GM18951 (cell line): ENCODE results near the gene MAGIX.

Source experiments
- POLR2A ChIP-seq: IDR thresholded peaks from 4 replicates; pipeline ENCODE4 v1.6.1; 2011; ENCODE audit warnings: mild to moderate bottlenecking; ENCODE audit not compliant: insufficient read length, insufficient read depth; ENCODE audit errors: extremely low read depth
- in situ Hi-C: fragments of 300-500 bp; cut with MboI; formaldehyde crosslinking; loops from one replicate; pipeline ENCODE4 v1.12.0; 2022; ENCODE audit warnings: low sequenced_read_pairs, mixed read lengths, inconsistent platforms; ENCODE audit not compliant: unreplicated experiment

The MAGIX gene

GRCh38 chrX:49199315-49199595, 36.7 kb downstream of the MAGIX start:
- TF ChIP-seq POLR2A, result no peak
- in situ Hi-C loops, result no loop called here

- in situ Hi-C loops, result no loop called here
- peak; percentile 84 for TF ChIP-seq POLR2A
Measured at GRCh38 chrX:49199906-49200771, 37.6 kb downstream of the MAGIX start, which contains the start of gene SYP. TSS of gene SYP (minus strand) at chrX:49200193. CDS start at chrX:49200186, 7 bp downstream.

GRCh38 chrX:49202022-49202421, 39.5 kb downstream of the MAGIX start:
- in situ Hi-C loops, result no loop called here
- no peak for TF ChIP-seq POLR2A

GRCh38 chrX:49203536-49203935, 41.0 kb downstream of the MAGIX start:
- TF ChIP-seq POLR2A, result no peak
- in situ Hi-C loops, result no loop called here

- no peak for TF ChIP-seq POLR2A
- in situ Hi-C loops, result no loop called here
Measured at GRCh38 chrX:49204017-49204416, 41.5 kb downstream of the MAGIX start.

GRCh38 chrX:49204709-49205108, 42.2 kb downstream of the MAGIX start:
- no peak for TF ChIP-seq POLR2A
- in situ Hi-C loops, result no loop called here

- no peak for TF ChIP-seq POLR2A
Measured at GRCh38 chrX:49205443-49205842, 42.9 kb downstream of the MAGIX start.

GRCh38 chrX:49206543-49206942, 44.0 kb downstream of the MAGIX start:
- in situ Hi-C loops, result no loop called here
- TF ChIP-seq POLR2A, result no peak

More at GRCh38 chrX:49205443-49205842, 42.9 kb downstream of the MAGIX start:
- in situ Hi-C loops, result no loop called here

GRCh38 chrX:49208399-49208798, 45.8 kb downstream of the MAGIX start:
- no peak for TF ChIP-seq POLR2A
- in situ Hi-C loops, result no loop called here

- in situ Hi-C loops, result no loop called here
- no peak for TF ChIP-seq POLR2A
Measured at GRCh38 chrX:49209434-49210251, 47.1 kb downstream of the MAGIX start.

- TF ChIP-seq POLR2A, result no peak
- in situ Hi-C loops, result no loop called here
Measured at GRCh38 chrX:49210406-49210805, 47.8 kb downstream of the MAGIX start.

- in situ Hi-C loops, result no loop called here
Measured at GRCh38 chrX:49211074-49211473, 48.5 kb downstream of the MAGIX start.

GRCh38 chrX:49212209-49212608, 49.7 kb downstream of the MAGIX start:
- in situ Hi-C loops, result no loop called here
- TF ChIP-seq POLR2A, result no peak

More at GRCh38 chrX:49211074-49211473, 48.5 kb downstream of the MAGIX start:
- TF ChIP-seq POLR2A, result no peak

- in situ Hi-C loops, result no loop called here
- TF ChIP-seq POLR2A, result no peak
Measured at GRCh38 chrX:49212861-49213260, 50.3 kb downstream of the MAGIX start.
